ENCODE data around the gene NPRL2. TPM values are rescaled to one million over a fixed set of nuclear protein-coding genes. Genes with fewer than 3 reads are reported as not detected.

NPRL2 gene
- total and polyA plus RNA-seq, 2 of the 8 experiments (the other 6 are each of a cell fraction or from before 2014, with no cell fraction given), result 28.4 to 51.4 TPM

DNA sequence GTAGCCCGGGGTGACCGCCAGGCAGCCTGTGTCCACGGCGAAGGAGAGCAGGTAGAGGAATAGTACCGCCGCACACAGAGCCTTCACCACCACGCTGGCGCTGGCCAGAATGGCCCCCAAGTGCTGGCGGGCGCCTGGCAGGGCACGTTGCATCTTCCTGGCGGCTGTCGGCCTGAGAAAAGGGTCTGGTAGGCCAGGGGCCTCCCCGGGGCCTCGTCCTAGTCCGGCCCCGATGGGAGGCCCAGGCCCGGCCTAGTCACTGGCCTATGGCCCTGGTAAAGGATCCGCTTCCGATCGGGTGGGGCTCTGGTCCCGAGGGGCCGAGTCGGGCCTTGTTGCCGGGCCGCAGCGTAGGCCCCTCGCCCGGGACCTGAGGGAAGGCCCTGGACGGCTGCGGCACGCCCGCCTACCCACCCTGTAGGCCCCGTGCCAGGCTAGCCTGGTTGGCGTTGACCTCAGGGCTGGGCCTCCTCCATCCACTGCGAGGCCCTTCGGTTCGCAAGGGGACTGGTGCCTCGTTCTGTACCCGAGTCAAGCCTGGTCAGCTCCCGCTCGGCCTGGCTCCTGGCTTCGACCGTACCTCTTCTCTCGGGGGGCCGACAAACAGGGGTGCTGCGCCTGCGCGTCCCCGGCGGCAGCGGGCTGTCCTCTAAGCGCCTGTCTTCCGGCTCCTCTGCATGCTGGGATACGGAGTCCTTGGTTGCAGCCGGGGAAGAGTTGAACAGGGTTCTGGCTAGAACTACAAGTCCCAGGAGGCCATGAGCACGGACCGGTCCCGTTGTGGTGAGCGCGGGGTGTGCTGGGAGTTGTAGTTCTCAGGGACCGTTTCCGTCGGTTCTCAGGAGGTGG lies 8.6 kb upstream of the NPRL2 start, which contains the start of gene TMEM115 (continued):
- TF ChIP-seq, protein P1, sequence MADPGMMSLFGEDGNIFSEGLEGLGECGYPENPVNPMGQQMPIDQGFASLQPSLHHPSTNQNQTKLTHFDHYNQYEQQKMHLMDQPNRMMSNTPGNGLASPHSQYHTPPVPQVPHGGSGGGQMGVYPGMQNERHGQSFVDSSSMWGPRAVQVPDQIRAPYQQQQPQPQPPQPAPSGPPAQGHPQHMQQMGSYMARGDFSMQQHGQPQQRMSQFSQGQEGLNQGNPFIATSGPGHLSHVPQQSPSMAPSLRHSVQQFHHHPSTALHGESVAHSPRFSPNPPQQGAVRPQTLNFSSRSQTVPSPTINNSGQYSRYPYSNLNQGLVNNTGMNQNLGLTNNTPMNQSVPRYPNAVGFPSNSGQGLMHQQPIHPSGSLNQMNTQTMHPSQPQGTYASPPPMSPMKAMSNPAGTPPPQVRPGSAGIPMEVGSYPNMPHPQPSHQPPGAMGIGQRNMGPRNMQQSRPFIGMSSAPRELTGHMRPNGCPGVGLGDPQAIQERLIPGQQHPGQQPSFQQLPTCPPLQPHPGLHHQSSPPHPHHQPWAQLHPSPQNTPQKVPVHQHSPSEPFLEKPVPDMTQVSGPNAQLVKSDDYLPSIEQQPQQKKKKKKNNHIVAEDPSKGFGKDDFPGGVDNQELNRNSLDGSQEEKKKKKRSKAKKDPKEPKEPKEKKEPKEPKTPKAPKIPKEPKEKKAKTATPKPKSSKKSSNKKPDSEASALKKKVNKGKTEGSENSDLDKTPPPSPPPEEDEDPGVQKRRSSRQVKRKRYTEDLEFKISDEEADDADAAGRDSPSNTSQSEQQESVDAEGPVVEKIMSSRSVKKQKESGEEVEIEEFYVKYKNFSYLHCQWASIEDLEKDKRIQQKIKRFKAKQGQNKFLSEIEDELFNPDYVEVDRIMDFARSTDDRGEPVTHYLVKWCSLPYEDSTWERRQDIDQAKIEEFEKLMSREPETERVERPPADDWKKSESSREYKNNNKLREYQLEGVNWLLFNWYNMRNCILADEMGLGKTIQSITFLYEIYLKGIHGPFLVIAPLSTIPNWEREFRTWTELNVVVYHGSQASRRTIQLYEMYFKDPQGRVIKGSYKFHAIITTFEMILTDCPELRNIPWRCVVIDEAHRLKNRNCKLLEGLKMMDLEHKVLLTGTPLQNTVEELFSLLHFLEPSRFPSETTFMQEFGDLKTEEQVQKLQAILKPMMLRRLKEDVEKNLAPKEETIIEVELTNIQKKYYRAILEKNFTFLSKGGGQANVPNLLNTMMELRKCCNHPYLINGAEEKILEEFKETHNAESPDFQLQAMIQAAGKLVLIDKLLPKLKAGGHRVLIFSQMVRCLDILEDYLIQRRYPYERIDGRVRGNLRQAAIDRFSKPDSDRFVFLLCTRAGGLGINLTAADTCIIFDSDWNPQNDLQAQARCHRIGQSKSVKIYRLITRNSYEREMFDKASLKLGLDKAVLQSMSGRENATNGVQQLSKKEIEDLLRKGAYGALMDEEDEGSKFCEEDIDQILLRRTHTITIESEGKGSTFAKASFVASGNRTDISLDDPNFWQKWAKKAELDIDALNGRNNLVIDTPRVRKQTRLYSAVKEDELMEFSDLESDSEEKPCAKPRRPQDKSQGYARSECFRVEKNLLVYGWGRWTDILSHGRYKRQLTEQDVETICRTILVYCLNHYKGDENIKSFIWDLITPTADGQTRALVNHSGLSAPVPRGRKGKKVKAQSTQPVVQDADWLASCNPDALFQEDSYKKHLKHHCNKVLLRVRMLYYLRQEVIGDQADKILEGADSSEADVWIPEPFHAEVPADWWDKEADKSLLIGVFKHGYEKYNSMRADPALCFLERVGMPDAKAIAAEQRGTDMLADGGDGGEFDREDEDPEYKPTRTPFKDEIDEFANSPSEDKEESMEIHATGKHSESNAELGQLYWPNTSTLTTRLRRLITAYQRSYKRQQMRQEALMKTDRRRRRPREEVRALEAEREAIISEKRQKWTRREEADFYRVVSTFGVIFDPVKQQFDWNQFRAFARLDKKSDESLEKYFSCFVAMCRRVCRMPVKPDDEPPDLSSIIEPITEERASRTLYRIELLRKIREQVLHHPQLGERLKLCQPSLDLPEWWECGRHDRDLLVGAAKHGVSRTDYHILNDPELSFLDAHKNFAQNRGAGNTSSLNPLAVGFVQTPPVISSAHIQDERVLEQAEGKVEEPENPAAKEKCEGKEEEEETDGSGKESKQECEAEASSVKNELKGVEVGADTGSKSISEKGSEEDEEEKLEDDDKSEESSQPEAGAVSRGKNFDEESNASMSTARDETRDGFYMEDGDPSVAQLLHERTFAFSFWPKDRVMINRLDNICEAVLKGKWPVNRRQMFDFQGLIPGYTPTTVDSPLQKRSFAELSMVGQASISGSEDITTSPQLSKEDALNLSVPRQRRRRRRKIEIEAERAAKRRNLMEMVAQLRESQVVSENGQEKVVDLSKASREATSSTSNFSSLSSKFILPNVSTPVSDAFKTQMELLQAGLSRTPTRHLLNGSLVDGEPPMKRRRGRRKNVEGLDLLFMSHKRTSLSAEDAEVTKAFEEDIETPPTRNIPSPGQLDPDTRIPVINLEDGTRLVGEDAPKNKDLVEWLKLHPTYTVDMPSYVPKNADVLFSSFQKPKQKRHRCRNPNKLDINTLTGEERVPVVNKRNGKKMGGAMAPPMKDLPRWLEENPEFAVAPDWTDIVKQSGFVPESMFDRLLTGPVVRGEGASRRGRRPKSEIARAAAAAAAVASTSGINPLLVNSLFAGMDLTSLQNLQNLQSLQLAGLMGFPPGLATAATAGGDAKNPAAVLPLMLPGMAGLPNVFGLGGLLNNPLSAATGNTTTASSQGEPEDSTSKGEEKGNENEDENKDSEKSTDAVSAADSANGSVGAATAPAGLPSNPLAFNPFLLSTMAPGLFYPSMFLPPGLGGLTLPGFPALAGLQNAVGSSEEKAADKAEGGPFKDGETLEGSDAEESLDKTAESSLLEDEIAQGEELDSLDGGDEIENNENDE (IDR thresholded peaks at IDR 0.05; ENCODE audit: insufficient replicate concordance, low read length), result no peak
- TF ChIP-seq MAFK (IDR thresholded peaks at IDR 0.05; ENCODE audit: low read depth, low read length) (no peak), JUN (IDR thresholded peaks at IDR 0.05; ENCODE audit: low read depth, low read length) (no peak), TBP (IDR thresholded peaks at IDR 0.05; ENCODE audit: low read depth, low read length) (peak; percentile 27; the same call in 1 of the 2 replicates), HDAC2 (IDR thresholded peaks at IDR 0.05; ENCODE audit: borderline replicate concordance in 1 of 2, low read depth in 2 of 2, low read length in 2 of 2) (peak in 1 of 2 experiments; percentile 58; a peak in 1 of 4 replicates), TEAD4 (IDR thresholded peaks at IDR 0.05; ENCODE audit: low read depth, low read length) (no peak), EP300 (IDR thresholded peaks at IDR 0.05; ENCODE audit: borderline replicate concordance in 1 of 2, low read depth in 2 of 2, low read length in 2 of 2) (no peak), KDM4A (IDR thresholded peaks at IDR 0.05; ENCODE audit: low read depth, low read length, severe bottlenecking) (peak; percentile 63), KDM1A (IDR thresholded peaks at IDR 0.05; ENCODE audit: borderline replicate concordance, low read length) (no peak)

All from H1 (cell line).